HL-60 (cell line): ENCODE results near the gene WDFY2.

Experiments used
- CTCF ChIP-seq: IDR thresholded peaks from one replicate; pipeline ENCODE4 v1.5.1; 2011; ENCODE audit warnings: low read length, control low read depth, inconsistent platforms; ENCODE audit not compliant: insufficient read depth
- POLR2AphosphoS5 ChIP-seq: IDR thresholded peaks from 2 replicates; pipeline ENCODE4 v1.6.1; 2012; ENCODE audit warnings: low read depth

- TF ChIP-seq CTCF, result no peak
- no peak for TF ChIP-seq POLR2AphosphoS5
Observed at GRCh38 chr13:51717786-51718398, 133.6 kb downstream of the WDFY2 start.
